ENCODE results near the gene TTI1. TPM values are rescaled to one million over a fixed set of nuclear protein-coding genes. Genes with fewer than 3 reads are reported as not detected.

Gene TTI1
- total and polyA plus RNA-seq, 8 donors: 3.1 to 27.2 (median 6.7) TPM

GRCh38 chr20:37999526-38000263, 33.6 kb downstream of the TTI1 start:
- intact Hi-C loops (cut with DNase I; ENCODE audit: low total_unique reads): loop anchor here (10.0 kb wide), 2 partner anchors 95 to 435 kb away; partner anchors contain the start of gene VSTM2L
- no peaks in the 10 kb centered on the region for H3K27me3 ChIP-seq
- no peak overlapping the region for H3K27ac ChIP-seq
- no peak for TF ChIP-seq POLR2A (IDR thresholded peaks at IDR 0.05)
- WGBS, 5 donors: 89 to 93% (median 91%) methylated on average over 15 of the region's 15 CpGs
- no peaks in the 10 kb centered on the region for H3K9me3 ChIP-seq
- H3K36me3 ChIP-seq: peaks cover 68 to 100% (median 92%) of the 10 kb centered on the region in 4 donors
- no peak overlapping the region for H3K4me3 ChIP-seq
- peaks cover 0 to 1% (median 0%) of the 10 kb centered on the region in 4 donors for H3K4me1 ChIP-seq
- no peak for DNase-seq

- Histone ChIP-seq H3K27me3 (no peaks in the 10 kb centered on the region), H3K27ac (no peak overlapping the region), H3K4me1 (peaks cover 0 to 11% (median 7%) of the 10 kb centered on the region in 4 donors), H3K9me3 (no peaks in the 10 kb centered on the region), H3K4me3 (no peak overlapping the region), H3K36me3 (peaks cover 70 to 94% (median 90%) of the 10 kb centered on the region in 4 donors)
- TF ChIP-seq EP300 (IDR thresholded peaks at IDR 0.05) (no peak), POLR2A (IDR thresholded peaks at IDR 0.05) (no peak), POLR2AphosphoS5 (IDR thresholded peaks at IDR 0.05) (no peak), CTCF (IDR thresholded peaks at IDR 0.05) (no peak)
- intact Hi-C loops (cut with DNase I; ENCODE audit: low total_unique reads): loop anchor here (10.0 kb wide), 2 partner anchors 93 to 433 kb away; partner anchors contain the start of gene VSTM2L
- WGBS, 5 donors: 92 to 97% (median 94%) methylated on average over 3 of the region's 3 CpGs
- DNase-seq: no peak
Measured at GRCh38 chr20:37997516-37997915, 35.7 kb downstream of the TTI1 start.

GRCh38 chr20:37995856-37996605, 37.2 kb downstream of the TTI1 start:
- H3K9me3 ChIP-seq: no peaks in the 10 kb centered on the region
- intact Hi-C loops (cut with DNase I; ENCODE audit: low total_unique reads): loop anchor here (10.0 kb wide), 2 partner anchors 91 to 431 kb away; partner anchors contain the start of gene VSTM2L
- H3K27me3 ChIP-seq: no peaks in the 10 kb centered on the region
- peaks cover 3 to 25% (median 20%) of the 10 kb centered on the region in 4 donors for H3K4me1 ChIP-seq
- H3K4me3 ChIP-seq: no peak overlapping the region
- DNase-seq: no peak
- H3K36me3 ChIP-seq: peaks cover 61 to 82% (median 75%) of the 10 kb centered on the region in 4 donors
- TF ChIP-seq POLR2AphosphoS5 (IDR thresholded peaks at IDR 0.05) (no peak), POLR2A (IDR thresholded peaks at IDR 0.05) (no peak), CTCF (IDR thresholded peaks at IDR 0.05) (no peak), EP300 (IDR thresholded peaks at IDR 0.05) (no peak)
- no peak overlapping the region for H3K27ac ChIP-seq
- WGBS, 5 donors: 87 to 93% (median 90%) methylated on average over 9 of the region's 9 CpGs

- 74 to 82% (median 77%) methylated on average over 4 of the region's 4 CpGs for WGBS, 5 donors
- H3K36me3 ChIP-seq: peaks cover 49 to 67% (median 60%) of the 10 kb centered on the region in 4 donors
Measured at GRCh38 chr20:37994512-37994911, 38.7 kb downstream of the TTI1 start.

More at GRCh38 chr20:37994512-37994911, 38.7 kb downstream of the TTI1 start:
- no peak for DNase-seq
- H3K27ac ChIP-seq: no peak overlapping the region
- TF ChIP-seq CTCF (IDR thresholded peaks at IDR 0.05): no peak
- TF ChIP-seq EP300 (IDR thresholded peaks at IDR 0.05): no peak
- TF ChIP-seq POLR2A (IDR thresholded peaks at IDR 0.05): no peak
- no peak for TF ChIP-seq POLR2AphosphoS5 (IDR thresholded peaks at IDR 0.05)
- no peaks in the 10 kb centered on the region for H3K9me3 ChIP-seq
- peaks cover 12 to 40% (median 30%) of the 10 kb centered on the region in 4 donors for H3K4me1 ChIP-seq
- intact Hi-C loops (cut with DNase I; ENCODE audit: low total_unique reads): loop anchor here (10.0 kb wide), 2 partner anchors 90 to 430 kb away; partner anchors contain the start of gene VSTM2L
- H3K4me3 ChIP-seq: no peak overlapping the region
- no peaks in the 10 kb centered on the region for H3K27me3 ChIP-seq

Measured in stomach (tissue), 9 donors.